AG08395 (cell line): Measurements from ENCODE around the gene PI4KA.
"Not testable (repeated sequence)": the region's sequence is repeated elsewhere in the genome, so short reads cannot be mapped to it uniquely, and the experiment has no call there.

ENCODE experiments used
- DNase-seq: peaks from one replicate; pipeline ENCODE4 v3.0.0; 2012; ENCODE audit warnings: mixed read lengths, low spot score

Gene PI4KA

GRCh38 chr22:20748731-20749428 is 109.7 kb downstream of the PI4KA start:
- no peak for DNase-seq

DNA sequence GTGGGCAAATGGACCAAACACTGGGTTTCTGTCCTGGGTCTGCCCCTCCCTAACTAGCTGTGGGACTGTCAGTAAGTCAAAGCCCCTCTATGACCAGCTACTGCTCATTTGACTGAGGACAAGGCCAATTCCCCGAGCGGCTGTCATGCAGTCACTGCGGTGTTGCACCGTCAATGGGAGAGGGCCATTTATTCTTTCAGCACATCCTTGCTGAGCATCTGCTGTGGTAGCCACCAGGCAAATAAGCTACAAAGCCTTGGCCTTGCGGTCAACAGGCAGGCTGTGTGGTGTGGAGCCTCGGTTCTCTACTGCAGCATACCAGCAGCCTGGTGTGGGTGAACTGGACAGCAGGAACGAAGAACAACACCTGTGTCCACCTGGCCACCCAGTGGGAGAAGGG is 110.5 kb downstream of the PI4KA start:
- DNase-seq, result no peak

DNA sequence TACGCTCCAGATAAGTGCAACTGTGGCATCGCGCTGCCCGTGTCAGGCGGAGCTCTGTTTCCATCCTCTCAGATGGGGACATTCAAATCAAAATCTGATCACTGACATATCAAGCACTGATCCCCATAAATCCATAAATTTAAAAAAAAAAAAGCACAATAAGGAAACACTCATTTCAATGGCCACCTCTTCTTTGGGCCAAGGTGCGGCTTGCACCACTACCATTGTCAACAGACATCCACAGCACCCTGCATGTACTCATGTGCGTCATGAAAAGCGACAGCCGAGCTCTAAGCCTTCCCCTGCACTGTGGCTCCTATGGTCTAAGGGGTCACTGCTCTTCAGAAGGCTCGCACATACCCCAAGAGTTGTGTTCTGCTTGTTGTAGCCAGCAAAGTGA is 111.4 kb downstream of the PI4KA start:
- DNase-seq, result no peak

- no peak for DNase-seq
Measured at GRCh38 chr22:20746431-20747189, 112.0 kb downstream of the PI4KA start.

- DNase-seq, result no peak
Measured at GRCh38 chr22:20745119-20745518, 113.5 kb downstream of the PI4KA start.

- no peak for DNase-seq
Measured at GRCh38 chr22:20744456-20744855, 114.2 kb downstream of the PI4KA start.

- no peak for DNase-seq
Measured at GRCh38 chr22:20742764-20743163, 115.8 kb downstream of the PI4KA start.

DNA sequence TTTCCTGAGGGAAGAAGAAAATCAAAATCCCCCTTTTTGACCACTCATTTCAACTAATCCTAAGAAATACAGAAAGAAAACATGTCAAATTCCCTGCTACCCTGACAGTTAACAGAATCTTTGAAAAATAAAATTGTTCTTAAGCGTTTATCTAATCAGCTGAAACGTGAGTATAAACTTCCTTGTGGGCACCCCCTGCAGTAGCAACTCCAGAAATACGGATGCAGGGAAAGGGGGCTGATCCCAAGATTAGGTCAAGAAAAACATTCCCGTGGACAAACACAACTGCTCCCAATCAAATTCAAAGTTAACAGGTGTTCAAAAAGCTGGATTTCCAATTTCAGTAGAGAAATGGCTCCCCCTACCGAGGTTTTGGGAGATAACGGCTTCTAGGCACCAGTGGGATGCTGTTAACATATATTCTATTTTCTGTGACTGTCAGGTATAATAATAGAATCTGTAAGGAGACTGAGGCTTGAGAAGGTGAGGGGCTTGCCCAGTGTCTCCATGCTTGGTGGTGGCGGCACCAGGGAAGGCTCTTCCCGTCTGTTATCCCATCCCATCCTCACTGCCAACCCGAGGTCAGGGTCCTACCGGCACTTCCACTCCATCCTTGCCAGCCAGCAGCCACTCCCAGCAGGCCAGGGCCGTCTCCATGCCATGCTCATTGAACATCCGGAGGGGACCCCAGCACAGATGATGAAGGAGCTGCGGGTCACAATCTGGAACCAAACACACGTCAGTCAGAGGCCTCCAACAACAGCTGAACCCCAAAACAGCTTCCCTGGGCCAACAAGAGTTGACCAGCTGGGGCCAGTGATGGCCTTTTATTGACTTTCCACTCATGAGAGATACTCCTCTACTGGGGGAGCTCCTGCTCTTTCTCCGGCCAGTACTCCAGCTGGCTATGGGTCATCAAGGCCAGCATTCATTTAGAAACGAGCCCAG is 116.7 kb downstream of the PI4KA start:
- peak; percentile 57 for DNase-seq

GRCh38 chr22:20741008-20741633 is 117.5 kb downstream of the PI4KA start:
- DNase-seq, result no peak

GRCh38 chr22:20740222-20740951 is 118.2 kb downstream of the PI4KA start:
- DNase-seq, result no peak

GRCh38 chr22:20738394-20739089 is 120.1 kb downstream of the PI4KA start:
- no peak for DNase-seq

DNA sequence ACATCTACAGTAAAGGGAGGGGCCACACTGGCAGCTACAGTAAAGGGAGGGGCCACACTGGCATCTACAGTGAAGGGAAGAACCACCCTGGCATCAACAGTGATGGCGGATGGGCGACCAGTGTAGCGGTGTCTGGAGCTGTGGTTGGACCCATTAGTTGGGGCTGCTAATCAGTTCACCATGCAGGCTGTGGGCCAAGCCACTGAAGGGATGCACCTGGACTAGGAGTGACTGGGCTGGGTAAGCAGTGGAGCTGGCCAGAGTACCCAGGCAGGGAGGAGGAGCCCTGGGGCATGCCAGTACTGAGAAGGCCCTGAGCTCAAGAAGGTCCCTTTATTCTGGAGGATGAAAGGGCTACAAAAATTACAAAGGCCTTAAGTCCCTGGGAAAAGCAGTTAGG is 121.7 kb downstream of the PI4KA start:
- not testable (repeated sequence) for DNase-seq

- DNase-seq, result not testable (repeated sequence)
Measured at GRCh38 chr22:20735356-20736162, 123.1 kb downstream of the PI4KA start.

- DNase-seq, result not testable (repeated sequence)
Measured at GRCh38 chr22:20732431-20732830, 126.2 kb downstream of the PI4KA start.

DNA sequence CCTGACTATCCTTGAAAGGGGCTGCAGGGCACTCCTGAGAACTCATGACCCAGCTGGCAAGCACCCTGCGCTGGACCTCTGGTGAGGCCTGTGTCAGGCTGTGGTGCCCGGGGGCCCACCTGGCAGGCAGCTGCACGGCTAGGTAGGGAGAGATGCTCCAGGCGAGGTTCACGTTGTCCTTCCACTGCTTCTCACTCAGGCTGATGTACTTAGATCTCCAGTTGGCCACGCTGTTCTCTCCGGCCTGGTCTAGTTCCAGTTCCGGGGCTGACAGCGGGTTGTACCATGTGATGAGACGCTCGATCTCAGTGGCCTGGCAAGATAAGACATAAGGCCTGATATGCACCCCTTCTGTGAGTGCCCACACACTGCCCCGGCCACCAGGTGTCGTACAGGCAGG is 129.4 kb downstream of the PI4KA start:
- DNase-seq, result no peak

- no peak for DNase-seq
Measured at GRCh38 chr22:20728523-20729190, 130.0 kb downstream of the PI4KA start.

GRCh38 chr22:20727118-20728015 is 131.2 kb downstream of the PI4KA start:
- no peak for DNase-seq

- no peak for DNase-seq
Measured at GRCh38 chr22:20725987-20726558, 132.5 kb downstream of the PI4KA start.
